SKM-1 (cell line): Measurements from ENCODE around the gene NPLOC4.

Experiments
- DNase-seq: peaks from one replicate; lab custom pipeline; 2025; ENCODE audit not compliant: unreplicated experiment; lab: John Stamatoyannopoulos, UW

Gene NPLOC4

DNA sequence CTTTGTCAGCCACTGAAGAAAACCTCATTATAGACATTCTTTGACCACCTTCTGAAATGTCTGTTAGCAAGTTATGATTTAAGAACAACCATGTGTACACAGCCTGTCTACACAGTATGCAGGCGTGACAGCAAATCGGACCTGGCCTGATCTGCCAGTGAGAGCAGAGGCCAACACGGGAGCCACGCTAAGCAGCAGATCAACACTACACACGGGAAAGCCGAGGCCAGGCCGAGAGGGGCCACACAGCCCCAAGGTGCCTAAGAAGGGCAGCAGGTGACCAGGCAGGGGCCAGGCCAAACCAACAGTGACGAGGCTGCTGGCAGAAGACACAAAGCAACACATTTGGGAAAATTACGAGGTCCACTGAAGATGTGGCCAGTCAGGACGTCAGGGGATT lies 68.5 kb downstream of the NPLOC4 start:
- no peak for DNase-seq

DNA sequence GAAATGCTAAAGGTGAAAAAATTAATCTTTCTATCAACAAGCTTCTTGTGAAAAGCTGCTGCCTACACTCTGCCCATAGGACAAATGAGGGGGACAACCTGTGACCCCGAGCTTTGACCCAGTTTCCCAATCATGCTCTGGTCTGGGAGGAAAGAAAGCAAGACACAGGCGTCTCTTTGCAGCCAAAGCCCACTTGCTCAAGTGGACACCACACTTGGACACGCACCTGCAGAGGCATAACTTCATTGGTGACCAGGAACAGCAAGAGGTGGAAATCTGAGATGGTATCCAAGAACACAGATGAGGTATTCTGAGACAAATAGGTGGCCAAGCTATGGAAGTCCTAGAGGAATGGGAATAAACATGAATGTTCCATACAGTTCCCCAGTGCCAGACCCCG lies 69.7 kb downstream of the NPLOC4 start:
- DNase-seq: no peak

DNA sequence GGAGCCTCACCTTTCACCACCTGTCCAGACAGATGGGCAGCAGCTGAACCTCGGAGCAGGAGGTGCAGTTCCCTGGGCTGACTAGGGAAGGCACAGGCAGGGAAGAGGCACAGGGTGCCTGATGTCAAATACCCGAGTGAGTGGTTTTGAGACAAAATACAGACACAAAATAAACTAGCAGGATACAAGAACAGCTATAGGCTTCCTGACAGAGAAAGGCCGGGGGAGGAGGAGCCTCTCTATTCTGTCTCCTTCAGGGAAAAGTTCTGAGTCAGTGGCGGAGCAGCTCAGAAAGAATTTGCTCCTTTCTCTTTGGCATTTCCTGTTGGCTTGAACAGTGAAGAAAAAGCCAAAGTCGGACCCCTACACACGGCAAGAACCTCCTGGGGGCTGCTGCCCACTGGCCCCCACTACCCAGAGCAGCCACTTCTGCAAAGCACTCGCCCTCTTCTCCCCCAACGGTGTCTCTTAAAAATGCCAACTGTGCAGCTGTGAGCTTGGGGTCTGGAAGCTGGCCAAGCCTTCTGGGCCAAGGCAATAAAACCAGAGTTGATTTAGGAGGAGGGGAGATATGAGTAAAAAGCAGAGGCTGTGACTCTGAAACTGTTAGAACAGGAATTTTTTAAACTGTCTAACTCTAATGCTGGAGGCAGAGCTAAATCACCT lies 70.3 kb downstream of the NPLOC4 start:
- no peak for DNase-seq

DNA sequence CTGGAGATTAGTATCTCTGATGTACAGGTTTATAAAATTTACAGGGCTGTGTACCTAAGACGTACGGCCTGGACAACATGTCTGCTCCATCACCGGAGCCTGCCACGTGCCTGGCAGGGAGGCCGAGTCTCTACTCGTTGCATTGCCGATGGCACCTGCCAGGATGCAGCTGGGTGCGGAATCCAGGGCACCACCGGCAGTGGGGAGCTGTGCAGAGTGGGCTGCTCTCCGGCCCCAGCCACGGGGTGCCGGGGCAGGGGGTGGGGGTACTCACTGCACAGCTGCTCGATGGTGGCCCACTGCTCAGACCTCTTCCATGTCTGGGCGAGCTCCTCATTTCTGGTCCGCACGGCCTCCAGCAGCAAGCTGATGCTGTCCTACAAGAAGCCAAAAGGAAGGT lies 71.7 kb downstream of the NPLOC4 start:
- DNase-seq: no peak

DNA sequence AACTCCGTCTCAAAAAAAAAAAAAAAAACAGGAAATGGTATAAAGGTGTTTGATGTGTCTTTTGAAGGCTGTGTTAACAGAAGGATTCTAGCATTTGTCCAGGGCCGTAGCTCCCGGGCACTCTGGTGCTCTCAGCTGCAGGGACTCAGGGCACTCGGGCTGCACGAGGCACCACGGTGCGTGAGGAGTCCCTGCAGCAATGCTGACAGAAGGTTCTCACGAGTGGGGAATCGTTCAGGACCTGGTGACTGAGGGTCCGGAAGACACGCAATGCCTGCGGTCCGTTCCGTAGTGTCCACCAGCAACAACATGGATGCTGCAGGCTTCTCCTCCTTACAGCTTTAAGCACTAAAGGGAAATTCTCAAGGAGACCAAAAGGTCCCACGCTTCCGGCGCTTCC lies 72.1 kb downstream of the NPLOC4 start:
- DNase-seq: no peak

DNA sequence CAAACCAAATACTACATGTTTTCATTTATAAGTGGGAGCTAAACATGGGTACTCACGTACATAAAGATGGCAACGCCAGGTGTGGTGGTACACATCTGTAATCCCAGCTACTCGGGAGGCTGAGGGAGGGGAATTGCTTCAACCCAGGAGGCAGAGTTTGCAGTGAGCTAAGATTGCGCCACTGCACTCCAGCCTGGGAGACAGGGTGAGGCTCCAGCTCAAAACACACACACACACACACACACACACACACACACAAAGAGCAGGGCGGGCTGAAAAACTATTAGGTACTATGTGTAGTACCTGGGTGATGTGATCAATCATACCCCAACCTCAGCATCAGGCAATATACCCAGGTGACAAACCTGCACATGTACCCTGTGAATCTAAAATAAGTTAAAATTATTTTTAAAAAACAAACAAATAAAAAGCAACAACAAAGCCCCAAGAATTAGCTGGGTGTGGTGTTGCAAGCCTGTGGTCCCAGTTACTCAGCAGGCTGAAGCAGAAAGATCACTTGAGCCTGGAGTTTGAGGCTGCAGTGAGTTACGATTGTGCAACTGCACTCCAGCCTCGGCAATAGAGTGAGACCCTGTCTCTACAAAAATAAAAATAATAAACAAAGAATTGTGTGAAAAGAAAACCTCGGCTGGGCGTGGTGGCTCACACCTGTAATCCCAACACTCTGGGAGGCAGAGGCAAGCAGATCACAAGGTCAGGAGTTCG lies 72.9 kb downstream of the NPLOC4 start:
- no peak for DNase-seq

DNA sequence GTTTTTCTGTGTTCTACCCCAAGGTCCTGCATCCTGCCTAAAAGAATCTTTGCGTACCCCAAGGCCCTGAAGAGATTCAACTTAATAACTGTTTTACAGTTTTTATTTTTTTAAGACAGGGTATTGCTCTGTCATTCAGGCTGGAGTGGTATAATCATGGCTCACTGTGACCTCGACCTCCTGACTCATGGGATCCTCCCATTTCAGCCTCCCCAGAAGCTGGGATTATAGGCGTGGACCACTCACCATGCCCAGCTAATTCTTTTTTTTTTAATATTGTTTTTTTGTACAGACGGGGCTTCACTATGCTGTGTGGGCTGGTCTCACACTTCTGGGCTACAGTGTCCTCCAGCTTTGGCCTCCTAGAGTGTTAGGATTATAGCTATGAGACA lies 75.4 kb downstream of the NPLOC4 start:
- no peak for DNase-seq

DNA sequence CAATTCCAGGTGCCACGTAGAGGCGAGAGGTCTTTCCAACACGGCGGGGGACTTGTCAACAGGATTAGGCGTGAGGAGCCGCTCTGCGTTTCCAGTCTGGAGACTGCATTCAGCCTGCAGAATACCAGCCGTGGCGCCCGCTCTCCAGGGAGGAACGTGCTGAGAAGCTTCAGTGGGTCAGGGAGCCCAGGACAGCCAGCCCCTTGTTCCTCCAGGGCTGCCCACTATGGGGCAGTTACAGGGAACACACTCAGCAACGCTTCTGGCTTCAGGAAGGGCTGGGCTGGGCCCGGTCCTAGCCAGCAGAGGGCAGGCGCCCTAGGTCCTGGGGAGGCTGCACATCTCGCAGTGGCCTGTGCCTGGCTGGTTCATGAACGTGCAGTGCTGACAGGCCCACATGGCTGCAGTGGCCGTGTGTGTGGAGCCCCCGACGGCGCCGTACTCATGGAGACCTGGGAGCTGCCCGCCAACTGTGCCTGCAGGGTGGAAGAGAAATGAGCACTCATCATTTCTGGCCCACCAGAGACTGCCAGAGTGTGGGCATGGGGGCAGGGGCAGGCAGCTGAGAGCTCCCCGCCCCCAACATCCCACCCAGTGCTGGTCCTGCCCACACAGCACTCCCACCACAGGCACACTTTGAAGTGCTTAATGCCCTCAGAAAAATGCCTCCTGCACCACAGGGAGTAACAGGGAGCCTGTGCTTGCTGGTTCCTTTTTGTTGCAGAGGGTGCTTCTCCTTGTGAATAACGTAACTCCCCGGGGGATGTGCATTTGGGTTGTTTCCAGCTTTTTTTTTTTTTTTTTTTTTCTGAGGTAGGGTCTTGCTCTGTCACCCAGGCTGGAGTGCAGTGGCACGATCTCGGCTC lies 77.7 kb downstream of the NPLOC4 start:
- no peak for DNase-seq

DNA sequence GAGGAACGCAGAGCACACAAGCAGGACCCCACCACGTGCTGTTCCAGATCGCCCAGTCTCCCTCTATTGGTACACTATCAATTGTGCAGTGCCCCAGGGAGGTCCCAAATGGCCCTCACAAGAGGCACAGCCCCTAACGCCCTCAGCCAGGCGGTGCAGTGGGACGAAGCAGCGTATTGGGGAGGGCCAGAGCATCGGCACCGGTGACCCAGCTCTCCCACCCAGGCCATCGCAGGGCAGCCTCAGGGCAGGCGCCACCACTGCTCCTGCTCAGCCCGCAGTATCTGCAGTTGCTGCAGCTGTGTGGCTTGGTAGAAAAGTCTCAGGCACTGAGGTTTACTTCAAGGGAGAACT lies 78.8 kb downstream of the NPLOC4 start:
- DNase-seq: no peak

DNA sequence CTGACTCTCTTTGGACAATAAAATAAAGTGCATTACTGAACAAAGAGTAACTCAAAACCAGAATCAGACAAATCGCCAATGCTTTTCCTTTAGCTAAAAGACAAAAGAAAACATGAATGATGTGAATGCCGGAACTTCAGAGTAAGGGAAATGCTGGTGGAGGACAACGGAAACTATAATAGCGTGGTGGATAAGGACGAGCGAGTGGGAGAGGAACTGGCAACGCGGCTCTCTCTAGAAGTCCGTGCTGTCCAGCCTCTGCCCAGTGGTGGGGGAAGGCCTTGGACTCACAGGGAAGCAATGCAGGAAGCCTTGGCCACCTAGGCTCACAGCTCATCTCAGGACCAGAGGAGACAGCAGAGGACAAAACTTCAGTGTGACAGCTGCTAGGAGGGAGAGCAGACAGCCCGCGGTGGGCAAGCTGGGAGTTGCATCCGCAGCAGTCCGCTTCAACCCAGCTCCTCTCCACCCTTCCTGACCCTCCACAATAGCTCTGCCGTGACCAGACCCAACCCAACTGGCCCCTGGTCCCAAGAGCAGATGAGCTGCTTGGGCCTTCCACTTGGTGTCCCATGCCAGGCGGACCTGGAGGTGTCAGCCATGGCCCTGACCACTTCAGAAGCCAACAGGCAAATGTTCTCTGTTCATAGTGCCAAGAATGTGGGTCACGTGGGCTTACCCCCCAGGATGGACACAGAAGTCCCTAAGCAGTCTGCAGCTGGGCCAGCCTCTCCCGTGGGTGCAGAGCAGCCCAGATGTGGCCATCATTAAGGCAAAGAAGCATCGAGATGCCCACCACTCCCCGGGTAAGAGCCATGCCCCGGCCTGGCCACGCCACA lies 79.4 kb downstream of the NPLOC4 start:
- no peak for DNase-seq

DNA sequence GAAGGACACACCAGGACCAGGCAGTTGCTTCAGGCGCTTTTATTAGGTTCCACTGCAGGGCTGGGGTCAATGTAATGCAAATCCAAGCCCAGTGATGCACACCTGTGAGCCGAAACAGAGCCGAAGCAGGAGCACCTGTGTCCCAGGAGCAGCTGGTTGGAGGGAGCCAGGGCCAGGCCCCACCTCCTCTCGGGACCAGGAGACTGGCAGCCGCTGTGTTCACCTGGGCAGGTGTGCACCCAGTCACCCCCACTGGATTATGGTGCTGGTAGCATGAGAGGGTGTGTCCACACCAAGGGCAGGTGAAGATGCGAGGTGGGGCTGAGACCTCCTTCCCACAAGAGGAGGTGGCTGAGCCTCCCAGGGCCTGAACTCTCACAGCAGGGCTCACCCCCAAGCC lies 80.0 kb downstream of the NPLOC4 start:
- DNase-seq: no peak

DNA sequence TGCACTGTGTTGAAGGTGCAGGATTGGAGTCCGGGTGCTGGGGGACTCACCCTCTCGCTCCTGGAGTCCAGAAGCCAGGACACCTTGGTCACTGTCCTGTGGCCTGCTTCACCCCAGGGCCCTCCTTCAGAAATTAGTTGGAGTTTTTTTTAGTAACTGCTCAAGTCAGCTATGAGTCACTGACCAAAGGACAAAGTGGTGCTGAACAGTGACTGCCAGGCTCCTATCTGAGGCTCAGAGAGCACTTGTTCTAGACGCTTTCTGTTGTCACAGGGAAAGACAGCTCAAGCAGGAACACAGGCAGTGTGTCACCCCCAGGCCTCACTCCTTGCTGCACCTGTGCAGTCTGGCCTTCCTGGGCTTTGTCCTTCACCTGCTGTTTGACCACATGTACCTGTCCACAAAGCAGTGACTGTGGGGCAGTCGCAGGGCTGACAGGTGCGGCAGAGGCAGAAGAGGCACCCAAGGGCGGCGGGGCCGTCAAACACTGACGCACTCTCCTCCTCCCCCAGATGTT lies 80.7 kb downstream of the NPLOC4 start:
- no peak for DNase-seq

DNA sequence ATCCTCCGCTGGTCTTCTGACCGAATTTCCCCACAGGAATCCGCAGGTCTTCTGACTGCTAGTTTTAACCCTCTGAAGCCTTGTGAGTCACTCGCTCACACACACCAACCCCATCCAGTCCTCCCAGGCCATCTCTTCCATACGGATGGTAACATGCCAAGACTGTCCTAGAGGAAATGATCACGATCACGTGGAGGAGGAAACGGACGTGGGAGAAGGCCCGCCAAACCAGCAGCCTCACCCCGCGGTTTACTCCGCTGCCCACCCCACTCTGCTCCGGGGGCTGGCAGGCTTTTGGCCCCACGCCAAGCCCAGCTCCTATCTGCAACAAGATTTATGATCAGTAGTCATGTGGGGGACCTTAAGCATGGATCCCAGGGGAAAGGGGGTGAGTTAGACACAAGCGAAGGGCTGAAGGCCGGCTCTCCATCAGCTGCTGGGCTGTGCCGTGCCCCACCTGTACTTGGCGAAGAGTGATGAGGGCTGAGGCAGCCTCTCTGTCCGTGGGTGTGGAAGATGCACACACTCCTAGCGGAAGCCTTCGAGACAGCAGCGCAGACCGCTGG lies 83.2 kb downstream of the NPLOC4 start:
- no peak for DNase-seq

DNA sequence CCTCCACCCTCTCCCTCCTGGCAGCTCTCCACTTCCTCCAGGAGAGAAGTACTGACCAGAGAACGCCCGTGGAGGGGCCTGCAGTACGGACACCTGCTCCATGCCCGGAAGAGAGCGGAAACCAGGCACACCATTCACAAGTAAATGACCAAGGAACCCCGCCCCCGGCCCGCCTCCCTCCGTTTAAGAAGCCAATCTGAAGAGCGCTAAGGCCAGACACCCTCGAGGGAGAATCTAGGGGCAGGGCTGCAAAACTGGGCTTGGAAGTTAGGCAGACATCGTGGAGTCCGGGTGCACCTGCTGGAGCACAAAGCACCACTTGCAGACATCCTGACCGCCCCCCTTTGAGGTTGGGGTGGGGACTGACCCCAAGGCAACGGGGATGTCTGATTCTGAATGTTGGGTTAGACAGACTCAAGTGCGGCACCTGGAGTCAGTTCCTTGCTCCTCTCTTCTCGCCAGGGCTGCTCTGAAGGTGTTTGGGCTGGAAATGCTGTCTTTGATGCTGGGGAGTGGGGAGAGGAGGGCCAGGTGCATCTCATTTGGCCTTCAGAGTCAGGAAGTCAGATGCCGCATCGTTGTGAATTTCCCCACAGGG lies 83.8 kb downstream of the NPLOC4 start:
- DNase-seq: peak; percentile 74

DNA sequence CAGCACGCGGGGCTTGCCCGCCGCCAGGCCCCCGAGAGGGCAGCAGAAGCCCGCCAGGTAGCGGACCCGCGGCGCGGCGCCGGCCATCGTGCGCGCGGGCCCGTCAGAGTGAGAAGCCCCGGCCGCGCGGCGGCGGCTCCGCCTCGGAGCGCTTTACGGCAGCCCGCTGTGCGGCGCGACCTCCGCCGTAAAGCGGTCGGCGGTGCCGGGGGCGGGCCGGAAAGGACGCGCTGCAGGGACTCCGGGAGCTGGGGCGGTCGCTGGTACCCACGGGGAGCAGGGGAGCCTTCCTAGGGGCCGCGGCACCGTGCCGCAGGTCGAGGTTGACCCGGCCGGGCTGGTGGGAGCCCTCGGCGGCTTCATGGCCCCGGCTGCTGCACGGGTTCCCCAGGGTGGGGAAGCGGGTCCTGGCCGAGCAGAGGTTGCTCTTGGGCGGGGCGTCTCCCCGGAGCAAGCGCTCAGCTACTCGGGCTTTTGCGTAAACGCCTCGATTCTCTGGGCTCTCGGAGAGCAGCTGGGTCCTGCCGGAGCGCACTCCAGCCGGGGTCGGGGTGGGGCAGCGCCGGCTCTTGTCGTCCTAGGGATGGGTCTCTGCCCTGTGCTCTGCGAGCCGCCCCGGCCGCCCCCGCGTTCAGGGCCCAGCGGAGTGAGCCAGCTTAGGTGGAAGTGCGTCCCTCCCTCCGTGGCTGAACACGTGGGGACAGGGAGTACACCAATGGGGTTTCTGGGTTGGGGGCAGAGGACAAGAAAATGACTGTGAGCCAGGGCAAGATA lies 84.5 kb downstream of the NPLOC4 start, which contains the start of gene FAAP100:
Gene FAAP100 (minus strand): TSS at position 110 of the 774 bp plus-strand sequence. CDS start 23 bp downstream, at position 87.
- peak; percentile 30 for DNase-seq

DNA sequence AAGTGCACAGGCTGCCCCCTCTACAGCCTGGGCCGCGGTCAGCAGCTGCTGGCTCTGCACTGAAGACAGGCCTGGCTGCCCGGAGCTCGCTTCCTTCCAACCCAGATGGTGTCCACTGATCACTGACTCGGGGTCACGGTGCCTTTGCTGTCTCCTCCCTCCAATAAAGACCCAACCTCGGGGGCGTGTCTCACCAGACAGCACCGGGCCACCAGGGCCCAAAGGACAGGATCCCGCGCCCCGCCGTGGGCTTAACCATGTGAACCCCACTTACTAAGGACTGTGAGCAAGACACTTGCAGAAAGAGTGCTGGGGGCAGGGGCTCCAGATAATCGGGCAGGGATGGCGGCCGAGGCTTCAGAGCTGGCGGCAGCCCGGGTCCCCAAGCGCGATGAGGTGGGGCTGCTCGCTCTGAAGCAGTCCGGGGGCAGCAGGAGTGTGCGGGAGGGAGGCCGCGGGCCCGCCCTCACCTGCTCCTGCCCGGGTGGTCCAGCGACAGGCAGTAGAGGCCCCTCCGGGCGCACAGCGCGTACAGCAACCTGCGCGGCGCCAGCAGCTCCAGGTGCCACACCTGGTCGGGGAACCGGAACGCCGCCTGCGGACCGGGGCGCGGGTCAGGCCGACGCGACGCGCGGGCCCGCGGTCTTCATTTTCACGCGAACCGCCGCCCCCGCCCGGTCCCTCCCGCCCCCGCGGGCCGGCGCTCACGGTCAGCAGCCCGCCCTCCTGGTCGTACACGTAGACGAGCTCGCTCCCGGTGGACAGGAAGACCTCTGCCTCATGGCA lies 85.3 kb downstream of the NPLOC4 start:
- no peak for DNase-seq

DNA sequence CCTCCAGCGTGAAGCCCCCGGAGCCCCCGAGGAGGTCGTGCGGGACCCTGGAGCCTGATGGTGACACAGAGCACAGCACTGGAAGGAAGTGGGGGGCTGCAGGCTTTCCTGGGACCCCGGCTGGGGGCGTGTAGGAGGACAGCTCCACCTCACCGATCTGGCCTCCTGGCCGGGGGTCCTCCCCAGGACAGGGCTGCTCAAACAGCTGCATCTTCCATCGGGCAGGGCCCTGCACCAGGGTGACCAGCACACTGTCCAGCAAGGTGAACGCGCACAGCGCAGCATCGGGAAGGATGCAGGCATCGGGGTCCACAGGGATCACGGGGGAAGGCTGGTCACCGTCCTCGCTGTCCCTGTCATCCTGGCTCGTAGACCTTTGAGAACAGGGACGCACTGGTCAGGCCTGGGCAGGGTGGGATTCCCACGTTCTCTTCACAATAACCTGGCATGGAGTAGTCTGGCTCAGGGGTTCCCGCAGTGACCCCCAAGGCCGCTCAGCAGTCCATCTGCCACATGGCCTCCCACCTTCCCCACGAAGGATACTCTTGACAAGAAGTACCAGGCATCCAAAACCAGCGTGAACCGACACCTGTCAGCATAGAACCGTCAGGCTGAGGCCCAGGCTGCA lies 86.0 kb downstream of the NPLOC4 start:
- DNase-seq: no peak

DNA sequence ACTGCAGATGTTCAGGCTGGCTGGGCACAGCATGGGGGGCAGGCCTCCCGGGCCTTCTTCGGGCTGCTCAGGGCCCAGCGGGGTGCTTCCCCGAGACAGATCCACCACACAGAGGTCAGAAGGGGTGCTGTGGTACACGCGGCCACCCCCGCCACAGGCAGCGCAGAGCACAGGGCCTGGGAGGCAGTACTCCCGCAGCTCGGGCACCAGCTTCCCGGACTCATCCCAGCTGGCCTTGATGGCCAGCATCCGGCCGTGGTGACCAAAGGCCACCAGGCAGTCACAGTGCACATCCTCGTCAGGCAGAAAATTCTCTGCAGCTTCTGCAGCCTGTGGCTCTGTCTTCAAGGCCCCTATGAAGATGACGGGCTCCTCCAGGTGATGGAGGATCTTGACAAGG lies 86.6 kb downstream of the NPLOC4 start:
- no peak for DNase-seq
